ENCODE results near the gene NHSL2. TPM values are rescaled to one million over a fixed set of nuclear protein-coding genes. Genes with fewer than 3 reads are reported as not detected.
"Not testable (repeated sequence)": the region's sequence is repeated elsewhere in the genome, so short reads cannot be mapped to it uniquely, and the experiment has no call there.

NHSL2 gene
- total RNA-seq, 4 donors from 2014 or later: 5.5 to 11.7 (median 7.2) TPM

DNA sequence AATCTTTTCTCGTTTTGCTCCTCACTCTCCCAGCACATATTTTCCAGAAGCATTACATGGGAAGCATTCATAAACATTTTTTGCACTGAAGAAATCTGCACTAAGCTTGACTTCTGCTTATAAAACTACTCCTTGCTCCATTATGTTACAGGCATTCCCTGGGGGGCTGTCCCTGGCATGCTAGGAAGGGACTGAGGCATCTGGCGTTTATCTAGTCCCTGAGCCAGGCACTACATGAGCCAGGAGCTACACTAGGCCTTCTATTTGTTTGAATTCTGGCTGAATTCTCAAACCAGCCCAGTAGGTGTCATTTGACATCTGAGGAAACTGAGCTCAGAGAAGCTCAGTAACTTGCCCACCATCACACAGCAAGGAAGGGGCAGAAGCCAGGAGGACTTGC, 43.3 kb downstream of the NHSL2 start:
- no peak overlapping the region for H3K4me3 ChIP-seq (replicated peaks in 1 of 3)
- H3K36me3 ChIP-seq: no peaks in the 10 kb centered on the region
- H3K9me3 ChIP-seq: no peaks in the 10 kb centered on the region
- H3K4me1 ChIP-seq: peaks cover 0 to 6% of the 10 kb centered on the region in 2 donors
- H3K27ac ChIP-seq: no peak overlapping the region
- H3K27me3 ChIP-seq: no peaks in the 10 kb centered on the region
- TF ChIP-seq, protein P1, sequence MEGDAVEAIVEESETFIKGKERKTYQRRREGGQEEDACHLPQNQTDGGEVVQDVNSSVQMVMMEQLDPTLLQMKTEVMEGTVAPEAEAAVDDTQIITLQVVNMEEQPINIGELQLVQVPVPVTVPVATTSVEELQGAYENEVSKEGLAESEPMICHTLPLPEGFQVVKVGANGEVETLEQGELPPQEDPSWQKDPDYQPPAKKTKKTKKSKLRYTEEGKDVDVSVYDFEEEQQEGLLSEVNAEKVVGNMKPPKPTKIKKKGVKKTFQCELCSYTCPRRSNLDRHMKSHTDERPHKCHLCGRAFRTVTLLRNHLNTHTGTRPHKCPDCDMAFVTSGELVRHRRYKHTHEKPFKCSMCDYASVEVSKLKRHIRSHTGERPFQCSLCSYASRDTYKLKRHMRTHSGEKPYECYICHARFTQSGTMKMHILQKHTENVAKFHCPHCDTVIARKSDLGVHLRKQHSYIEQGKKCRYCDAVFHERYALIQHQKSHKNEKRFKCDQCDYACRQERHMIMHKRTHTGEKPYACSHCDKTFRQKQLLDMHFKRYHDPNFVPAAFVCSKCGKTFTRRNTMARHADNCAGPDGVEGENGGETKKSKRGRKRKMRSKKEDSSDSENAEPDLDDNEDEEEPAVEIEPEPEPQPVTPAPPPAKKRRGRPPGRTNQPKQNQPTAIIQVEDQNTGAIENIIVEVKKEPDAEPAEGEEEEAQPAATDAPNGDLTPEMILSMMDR (IDR thresholded peaks at IDR 0.05): no peak
- TF ChIP-seq POLR2A (IDR thresholded peaks at IDR 0.05): no peak
- intact Hi-C loops (cut with DNase I): no loop called here
- WGBS, 2 donors: 73 to 90% methylated on average over 2 of the region's 2 CpGs
- no peak for DNase-seq

DNA sequence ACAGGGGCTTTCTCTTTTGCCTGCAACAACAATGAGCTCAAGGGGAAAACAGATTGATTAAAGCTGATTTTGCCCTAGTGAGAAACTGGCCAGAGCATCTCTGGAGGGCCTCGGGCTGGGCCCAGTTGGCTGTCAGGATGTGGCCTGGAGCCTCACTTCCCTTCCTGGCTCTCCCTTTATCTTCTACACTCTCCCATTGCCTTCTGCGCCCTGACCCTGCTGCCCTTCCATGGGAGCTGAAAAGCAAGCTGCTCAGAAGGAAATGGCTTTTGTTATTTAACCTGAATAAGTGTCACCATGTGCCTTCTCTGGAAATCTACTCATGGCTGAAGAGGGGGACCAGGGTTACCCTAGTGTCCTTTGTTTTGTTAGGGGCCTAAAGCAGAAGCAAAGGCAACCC, 43.8 kb downstream of the NHSL2 start:
- no peak for DNase-seq
- WGBS, 2 donors: 67 to 77% methylated on average over 2 of the region's 2 CpGs
- intact Hi-C loops (cut with DNase I): no loop called here
- Histone ChIP-seq H3K4me1 (peaks cover 0 to 6% of the 10 kb centered on the region in 2 donors), H3K27me3 (no peaks in the 10 kb centered on the region), H3K4me3 (replicated peaks in 1 of 3) (no peak overlapping the region), H3K27ac (no peak overlapping the region), H3K9me3 (no peaks in the 10 kb centered on the region), H3K36me3 (no peaks in the 10 kb centered on the region)
- TF ChIP-seq, protein P1 (IDR thresholded peaks at IDR 0.05): no peak
- no peak for TF ChIP-seq POLR2A (IDR thresholded peaks at IDR 0.05)

DNA sequence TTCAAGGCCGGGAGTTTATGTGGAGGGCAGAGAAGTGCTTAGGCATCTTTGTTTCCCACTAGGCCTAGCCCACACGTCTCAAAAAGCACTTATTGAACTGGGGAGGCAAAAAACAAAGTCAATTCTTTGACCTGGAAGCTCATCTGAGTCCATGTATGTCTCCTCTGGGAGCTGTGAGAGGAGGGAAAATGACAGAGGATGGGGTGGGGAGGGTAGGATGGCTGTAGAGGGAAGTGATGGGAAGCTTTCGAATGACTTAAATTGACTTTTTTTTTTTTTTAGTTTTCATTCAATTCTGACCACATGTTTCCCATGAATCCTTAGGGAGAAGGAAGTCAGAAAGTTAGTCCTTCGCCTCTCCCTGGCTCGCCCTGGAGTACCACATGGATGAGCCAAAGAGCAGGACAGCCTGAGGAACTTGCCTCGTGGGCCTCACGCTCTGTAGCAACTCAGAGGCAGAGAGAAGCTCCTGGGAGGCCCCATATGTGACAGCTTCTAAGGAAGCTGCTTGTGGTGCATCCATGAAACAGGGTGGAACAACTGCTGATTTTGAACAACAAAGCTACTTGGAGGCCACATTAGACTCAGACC, 45.0 kb downstream of the NHSL2 start:
- Histone ChIP-seq H3K36me3 (no peaks in the 10 kb centered on the region), H3K9me3 (no peaks in the 10 kb centered on the region), H3K27me3 (no peaks in the 10 kb centered on the region), H3K4me1 (peaks cover 0 to 6% of the 10 kb centered on the region in 2 donors), H3K4me3 (replicated peaks in 1 of 3) (no peak overlapping the region), H3K27ac (no peak overlapping the region)
- no peak for TF ChIP-seq POLR2A (IDR thresholded peaks at IDR 0.05)
- TF ChIP-seq, protein P1 (IDR thresholded peaks at IDR 0.05): no peak
- DNase-seq: no peak
- WGBS, 2 donors: 70 to 92% methylated on average over 7 of the region's 7 CpGs
- intact Hi-C loops (cut with DNase I): no loop called here

DNA sequence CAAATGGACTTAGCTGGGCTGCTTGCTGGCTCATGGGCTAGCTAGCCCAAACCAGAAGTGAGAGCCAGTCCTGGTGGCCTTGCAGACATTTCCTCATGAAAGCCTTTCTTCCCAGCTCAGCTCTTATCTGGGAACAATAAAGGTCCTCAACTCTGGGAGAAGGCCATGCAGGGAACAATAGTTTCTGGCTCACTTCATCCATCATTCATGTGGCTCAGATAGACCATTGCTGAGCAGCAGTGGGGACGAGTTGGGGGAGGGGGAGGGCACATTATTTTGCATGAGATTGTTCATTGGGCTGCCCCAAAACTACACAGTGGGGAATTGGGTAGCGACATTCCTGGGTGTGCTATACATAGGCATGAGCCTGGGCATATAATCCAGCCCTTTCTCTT, 47.6 kb downstream of the NHSL2 start:
- DNase-seq: no peak
- intact Hi-C loops (cut with DNase I): no loop called here
- 70 to 92% methylated on average over 2 of the region's 2 CpGs for WGBS, 2 donors
- no peak for TF ChIP-seq POLR2A (IDR thresholded peaks at IDR 0.05)
- TF ChIP-seq, protein P1 (IDR thresholded peaks at IDR 0.05): no peak
- H3K4me1 ChIP-seq: peaks cover 0 to 6% of the 10 kb centered on the region in 2 donors
- no peaks in the 10 kb centered on the region for H3K36me3 ChIP-seq
- H3K27me3 ChIP-seq: no peaks in the 10 kb centered on the region
- H3K4me3 ChIP-seq (replicated peaks in 1 of 3): no peak overlapping the region
- no peak overlapping the region for H3K27ac ChIP-seq
- H3K9me3 ChIP-seq: no peaks in the 10 kb centered on the region

DNA sequence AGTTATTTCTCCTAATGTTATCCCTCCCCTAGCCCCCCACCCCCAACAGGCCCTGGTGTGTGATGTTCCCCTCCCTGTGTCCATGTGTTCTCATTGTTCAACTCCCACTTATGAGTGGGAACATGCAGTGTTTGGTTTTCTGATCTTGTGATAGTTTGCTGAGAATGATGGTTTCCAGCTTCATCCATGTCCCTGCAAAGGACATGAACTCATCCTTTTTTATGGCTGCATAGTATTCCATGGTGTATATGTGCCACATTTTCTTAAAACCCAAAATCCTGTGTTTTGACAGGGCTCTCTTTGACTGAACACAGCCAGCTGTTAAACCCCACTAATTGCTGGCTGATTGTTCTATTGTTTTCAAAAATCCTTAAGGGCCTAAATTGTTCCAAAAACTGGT, 53.5 kb downstream of the NHSL2 start:
- intact Hi-C loops (cut with DNase I); H3K4me1 ChIP-seq; H3K27me3 ChIP-seq; H3K27ac ChIP-seq; H3K9me3 ChIP-seq; DNase-seq; H3K36me3 ChIP-seq; H3K4me3 ChIP-seq (replicated peaks in 1 of 3): not testable (repeated sequence)

DNA sequence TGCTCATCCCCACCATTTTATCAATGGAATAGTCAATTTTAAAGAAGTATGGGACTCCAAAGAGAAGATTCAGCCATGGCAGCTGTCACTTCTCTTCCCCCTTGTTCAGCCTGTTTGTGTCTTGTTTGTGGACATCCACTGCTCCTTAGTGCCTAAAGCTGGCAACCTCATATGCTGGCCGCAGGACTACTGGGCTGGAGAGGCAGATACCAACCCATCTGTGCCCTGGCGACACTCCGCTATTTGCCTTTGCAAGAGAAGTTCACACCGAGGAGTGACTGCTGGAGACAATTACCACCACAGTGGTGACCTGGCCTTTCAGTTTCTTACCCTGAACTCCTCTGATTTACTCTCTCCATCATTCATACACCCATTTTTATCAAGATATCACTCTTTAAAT, 64.3 kb downstream of the NHSL2 start:
- Histone ChIP-seq H3K27me3 (no peaks in the 10 kb centered on the region), H3K27ac (no peak overlapping the region), H3K36me3 (no peaks in the 10 kb centered on the region), H3K4me3 (replicated peaks in 1 of 3) (no peak overlapping the region), H3K4me1 (no peaks in the 10 kb centered on the region), H3K9me3 (no peaks in the 10 kb centered on the region)
- TF ChIP-seq, protein P1 (IDR thresholded peaks at IDR 0.05): no peak
- TF ChIP-seq POLR2A (IDR thresholded peaks at IDR 0.05): no peak
- WGBS, 2 donors: 90 to 95% methylated on average over 4 of the region's 4 CpGs
- no peak for DNase-seq
- intact Hi-C loops (cut with DNase I): no loop called here

All from thyroid gland (tissue), 4 donors.